Liver (tissue), 9 donors: Measurements from ENCODE around the gene FAM131C. TPM values are rescaled to one million over a fixed set of nuclear protein-coding genes. Genes with fewer than 3 reads are reported as not detected.

ENCODE experiments used
- DNase-seq: peaks from one replicate; pipeline ENCODE4 v3.0.0-alpha.2; 2017; ENCODE audit warnings: low spot score
- H3K27ac ChIP-seq, 2 donors: one replicate each; pipeline ENCODE4 v1.7.0; 2013; ENCODE audit warnings: inconsistent platforms in 2 of 2, low read length in 2 of 2, control low read depth in 1 of 2, low read depth in 1 of 2, mild to moderate bottlenecking in 1 of 2
- H3K27me3 ChIP-seq, 4 donors: one replicate each; pipeline versions ENCODE4 v1.6.1 to v1.7.0; 2013; ENCODE audit warnings: low read length in 3 of 4, inconsistent platforms in 1 of 4, mild to moderate bottlenecking in 1 of 4, moderate library complexity in 1 of 4; ENCODE audit not compliant: control insufficient read depth in 4 of 4, insufficient read depth in 4 of 4
- H3K36me3 ChIP-seq, 4 donors: one replicate each; pipeline versions ENCODE4 v1.6.1 to v1.7.0; 2013; ENCODE audit warnings: low read length in 3 of 4, mild to moderate bottlenecking in 3 of 4, low read depth in 1 of 4, moderate library complexity in 1 of 4; ENCODE audit not compliant: control insufficient read depth in 4 of 4, insufficient read depth in 3 of 4
- H3K4me1 ChIP-seq, 4 donors: one replicate each; pipeline versions ENCODE4 v1.6.1 to v1.7.0; 2013; ENCODE audit warnings: low read length in 3 of 4, mild to moderate bottlenecking in 3 of 4, moderate library complexity in 1 of 4; ENCODE audit not compliant: control insufficient read depth in 4 of 4, insufficient read depth in 4 of 4
- H3K4me3 ChIP-seq, 3 donors: one replicate each; pipeline versions ENCODE4 v1.6.1 to v1.7.0; 2013; ENCODE audit warnings: low read length in 3 of 3, control low read depth in 1 of 3, low read depth in 1 of 3, mild to moderate bottlenecking in 1 of 3
- H3K9ac ChIP-seq, 2 donors: one replicate each; pipeline ENCODE4 v1.7.0; 2013; ENCODE audit warnings: low read length in 2 of 2, mild to moderate bottlenecking in 2 of 2, moderate library complexity in 2 of 2, control low read depth in 1 of 2, low read depth in 1 of 2
- H3K9me3 ChIP-seq, 4 donors: one replicate each; pipeline versions ENCODE4 v1.6.1 to v1.7.0; 2013; ENCODE audit warnings: low read length in 3 of 4; ENCODE audit not compliant: control insufficient read depth in 4 of 4
- ATF3 ChIP-seq: IDR thresholded peaks from 2 replicates; pipeline ENCODE4 v1.6.1; 2016; ENCODE audit warnings: antibody characterized with exemption
- CTCF ChIP-seq: fragments of 150-350 bp; IDR thresholded peaks from 2 replicates; pipeline ENCODE4 v1.5.1; 2017; ENCODE audit warnings: improper control_type of control experiment, low read depth, low read length; ENCODE audit not compliant: missing input control
- EGR1 ChIP-seq, 2 donors: IDR thresholded peaks; 2 replicates each; pipeline ENCODE4 v1.6.1; 2016 to 2018; ENCODE audit warnings: antibody characterized with exemption in 2 of 2, low read depth in 2 of 2
- FOXA2 ChIP-seq: IDR thresholded peaks from 2 replicates; pipeline ENCODE4 v1.6.1; 2016; ENCODE audit warnings: antibody characterized with exemption
- GABPA ChIP-seq, 2 donors: IDR thresholded peaks in 1 of 2; conservative IDR thresholded peaks in 1 of 2; 2 replicates each; pipeline ENCODE4 v1.6.1; 2016; ENCODE audit warnings: antibody characterized with exemption in 2 of 2, mild to moderate bottlenecking in 1 of 2, moderate library complexity in 1 of 2
- HNF4A ChIP-seq, 2 donors: conservative IDR thresholded peaks; 2 replicates each; pipeline ENCODE4 v1.6.1; 2016; ENCODE audit warnings: antibody characterized with exemption in 2 of 2, mild to moderate bottlenecking in 2 of 2
- JUND ChIP-seq, 2 donors: IDR thresholded peaks; 2 replicates each; pipeline ENCODE4 v1.6.1; 2016; ENCODE audit warnings: antibody characterized with exemption in 2 of 2
- MAX ChIP-seq: IDR thresholded peaks from 2 replicates; pipeline ENCODE4 v1.6.1; 2016; ENCODE audit warnings: antibody characterized with exemption
- RAD21 ChIP-seq, 2 donors: IDR thresholded peaks; 2 replicates each; pipeline ENCODE4 v1.6.1; 2016; ENCODE audit warnings: antibody characterized with exemption in 2 of 2, mild to moderate bottlenecking in 2 of 2
- REST ChIP-seq: IDR thresholded peaks from 2 replicates; pipeline ENCODE4 v1.6.1; 2016; ENCODE audit warnings: antibody characterized with exemption, mild to moderate bottlenecking
- SP1 ChIP-seq: IDR thresholded peaks from 2 replicates; pipeline ENCODE4 v1.6.1; 2018; ENCODE audit warnings: antibody characterized with exemption, mild to moderate bottlenecking
- TAF1 ChIP-seq: conservative IDR thresholded peaks from 2 replicates; pipeline ENCODE4 v1.6.1; 2016; ENCODE audit warnings: antibody characterized with exemption, mild to moderate bottlenecking
- YY1 ChIP-seq: IDR thresholded peaks from 2 replicates; pipeline ENCODE4 v1.6.1; 2016; ENCODE audit warnings: antibody characterized with exemption, mild to moderate bottlenecking
- ZBTB33 ChIP-seq: IDR thresholded peaks from 2 replicates; pipeline ENCODE4 v1.6.1; 2016; ENCODE audit warnings: antibody characterized with exemption
- WGBS: extraction: QIAGEN DNeasy Blood & Tissue Kit; methylation state at CpG from one replicate; pipeline ENCODE4 v1.1.7; 2013; 5-methylcytosine and 5-hydroxymethylcytosine counted together
- polyA plus RNA-seq, 2 donors: library from polyadenylated mRNA; stranded (reverse) in 1 of 2; unstranded in 1 of 2; fragments of 200-250 nt in 1 of 2; fragments of >200 nt in 1 of 2; fragmentation: Nextera tagmentation in 1 of 2; extraction: Ambion mirVana in 1 of 2; gene quantifications; one replicate each; pipeline versions ENCODE4 v1.2.1 to v1.2.3, GENCODE V29; 2013 to 2015
- total RNA-seq, 2 donors: library from RNA; depleted of rRNA; stranded (reverse); fragments of >200 nt; gene quantifications; one replicate each; pipeline ENCODE4 v1.2.3, GENCODE V29; 2014
- donor health status: healthy.
- donor health status: healthy.
- donor health status: healthy.
- donor health status: healthy.
- donor health status: healthy.

FAM131C gene
- total and polyA plus RNA-seq, 4 donors, result 0.05 to 0.92 TPM; not detected in 2

GRCh38 chr1:16014509-16015482 is 58.7 kb downstream of the FAM131C start:
- no peaks in the 10 kb centered on the region for H3K27me3 ChIP-seq
- peaks cover 7 to 15% (median 8%) of the 10 kb centered on the region in 4 donors for H3K4me1 ChIP-seq
- TF ChIP-seq RAD21 (IDR thresholded peaks at IDR 0.05), result no peak
- no peaks in the 10 kb centered on the region for H3K9me3 ChIP-seq
- no peak overlapping the region for H3K27ac ChIP-seq
- no peak overlapping the region for H3K4me3 ChIP-seq
- H3K36me3 ChIP-seq, result no peaks in the 10 kb centered on the region
- H3K9ac ChIP-seq, result no peak overlapping the region
- no peak for DNase-seq
- WGBS, result 82% methylated on average over 17 of the region's 17 CpGs

- Histone ChIP-seq H3K4me3 (no peak overlapping the region), H3K9me3 (no peaks in the 10 kb centered on the region), H3K36me3 (no peaks in the 10 kb centered on the region), H3K4me1 (peaks cover 2 to 10% (median 6%) of the 10 kb centered on the region in 4 donors), H3K27me3 (no peaks in the 10 kb centered on the region), H3K27ac (peak overlapping the region in 1 of 2 donors; percentile 58), H3K9ac (no peak overlapping the region)
- DNase-seq, result no peak
- no peak for TF ChIP-seq TAF1
- no peak for TF ChIP-seq FOXA2
- TF ChIP-seq ATF3, result no peak
- TF ChIP-seq GABPA (IDR thresholded peaks at IDR 0.05 in 1 of 2, conservative IDR thresholded peaks at IDR 0.05 in 1 of 2), result no peak
- TF ChIP-seq EGR1 (IDR thresholded peaks at IDR 0.05; ENCODE audit: low read depth in 2 of 2), result no peak
- no peak for TF ChIP-seq ZBTB33
- WGBS, result 72% methylated on average over 4 of the region's 4 CpGs
Observed at GRCh38 chr1:16013908-16014258, 59.6 kb downstream of the FAM131C start.

- no peaks in the 10 kb centered on the region for H3K27me3 ChIP-seq
- H3K27ac ChIP-seq, result peak overlapping the region; percentile 25 to 58
- no peaks in the 10 kb centered on the region for H3K9me3 ChIP-seq
- H3K4me1 ChIP-seq, result peaks cover 0 to 10% (median 6%) of the 10 kb centered on the region in 4 donors
- TF ChIP-seq EGR1 (IDR thresholded peaks at IDR 0.05; ENCODE audit: low read depth in 2 of 2) (no peak), REST (no peak), SP1 (no peak), FOXA2 (no peak), ATF3 (peak; percentile 74), MAX (no peak), JUND (IDR thresholded peaks at IDR 0.05) (peak; percentile 79 to 81), HNF4A (conservative IDR thresholded peaks at IDR 0.05) (no peak), YY1 (no peak), CTCF (no peak)
- H3K9ac ChIP-seq, result no peak overlapping the region
- H3K4me3 ChIP-seq, result peak overlapping the region in 1 of 3 donors; percentile 41
- no peaks in the 10 kb centered on the region for H3K36me3 ChIP-seq
- 32% methylated on average over 28 of the region's 28 CpGs for WGBS
- no peak for DNase-seq
Observed at GRCh38 chr1:16013220-16013907, 60.1 kb downstream of the FAM131C start.
